ENCODE results near the gene TMEM11. TPM values are rescaled to one million over a fixed set of nuclear protein-coding genes. Genes with fewer than 3 reads are reported as not detected.

TMEM11 gene
- total RNA-seq, 2 experiments from 2014 or later: 23.6 to 28.2 TPM

DNA sequence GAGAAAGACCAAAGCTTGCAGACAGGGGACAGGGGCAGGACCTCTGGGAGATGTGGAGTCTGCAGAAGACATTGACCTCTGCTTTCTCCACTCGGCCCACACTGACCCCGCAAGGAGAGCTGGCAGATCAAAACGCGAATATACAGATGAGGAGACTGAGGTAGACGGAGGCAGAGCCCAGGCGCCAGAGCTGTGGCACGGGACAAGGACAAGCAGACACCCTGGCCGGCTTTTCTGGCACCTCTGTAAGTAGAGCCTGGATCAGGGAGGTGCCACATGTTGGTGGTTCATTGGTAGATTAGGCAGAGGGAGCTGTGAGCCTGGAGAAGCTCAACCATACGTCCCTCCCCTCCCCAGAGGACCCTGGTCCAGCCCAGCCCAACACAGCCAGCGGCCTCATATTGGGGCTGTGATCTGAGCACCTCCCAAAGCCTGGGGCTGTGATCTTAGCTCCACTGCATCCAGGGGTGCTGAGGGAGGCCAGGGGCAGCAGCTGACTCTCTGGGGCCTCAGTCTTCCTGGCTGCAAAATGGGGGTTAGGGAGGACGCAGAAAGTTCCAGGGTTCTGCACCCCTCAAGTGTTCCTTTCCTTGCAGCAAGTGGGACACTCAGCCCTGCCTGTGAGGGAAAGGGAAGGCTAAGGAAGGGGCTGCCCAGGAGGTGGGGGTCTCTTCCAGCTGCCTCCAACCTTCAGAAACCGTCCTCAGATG, 35.3 kb upstream of the TMEM11 start:
- Mint-ChIP-seq H3K4me1 (ENCODE audit: low read depth) (peaks cover 20% of the 10 kb centered on the region), H3K36me3 (ENCODE audit: low read depth) (no peaks in the 10 kb centered on the region), H3K27me3 (ENCODE audit: low read depth) (no peaks in the 10 kb centered on the region), H3K27ac (no peak overlapping the region), H3K4me3 (no peak overlapping the region), H3K9me3 (no peaks in the 10 kb centered on the region)
- intact Hi-C loops (cut with micrococcal nuclease): no loop called here
- CTCF ChIA-PET: interaction anchor here (2.1 kb wide), 1 partner anchor 30 kb away, joined by 6 read pairs; no protein-coding TSS in a partner anchor
- DNase-seq: no peak

DNA sequence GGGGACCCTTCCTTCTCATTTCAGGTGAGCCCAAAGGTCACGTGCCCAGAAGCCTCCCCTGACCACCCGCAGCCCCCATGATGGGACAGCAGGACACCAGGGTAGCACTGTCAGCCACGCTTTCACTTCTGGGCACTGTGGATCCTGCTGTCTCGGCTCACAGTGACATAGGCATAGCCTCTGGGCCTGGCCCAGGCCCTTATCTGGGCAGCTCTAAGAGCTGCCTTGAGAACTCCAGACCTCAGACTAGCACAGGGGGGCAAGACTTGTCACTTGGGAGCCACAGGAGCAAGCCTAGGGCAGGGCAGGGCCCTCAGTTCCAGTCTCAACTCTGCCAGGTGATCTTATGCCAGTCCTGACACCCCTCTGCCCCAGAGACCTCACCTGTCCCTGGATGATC, 34.5 kb upstream of the TMEM11 start:
- H3K4me1 Mint-ChIP-seq (ENCODE audit: low read depth): peaks cover 17% of the 10 kb centered on the region
- CTCF ChIA-PET: interaction anchor here (2.1 kb wide), 1 partner anchor 31 kb away, joined by 6 read pairs; no protein-coding TSS in a partner anchor
- no peak for DNase-seq
- no peaks in the 10 kb centered on the region for H3K9me3 Mint-ChIP-seq
- no peaks in the 10 kb centered on the region for H3K36me3 Mint-ChIP-seq (ENCODE audit: low read depth)
- H3K27ac Mint-ChIP-seq: no peak overlapping the region
- intact Hi-C loops (cut with micrococcal nuclease): no loop called here
- no peak overlapping the region for H3K4me3 Mint-ChIP-seq
- H3K27me3 Mint-ChIP-seq (ENCODE audit: low read depth): no peaks in the 10 kb centered on the region

DNA sequence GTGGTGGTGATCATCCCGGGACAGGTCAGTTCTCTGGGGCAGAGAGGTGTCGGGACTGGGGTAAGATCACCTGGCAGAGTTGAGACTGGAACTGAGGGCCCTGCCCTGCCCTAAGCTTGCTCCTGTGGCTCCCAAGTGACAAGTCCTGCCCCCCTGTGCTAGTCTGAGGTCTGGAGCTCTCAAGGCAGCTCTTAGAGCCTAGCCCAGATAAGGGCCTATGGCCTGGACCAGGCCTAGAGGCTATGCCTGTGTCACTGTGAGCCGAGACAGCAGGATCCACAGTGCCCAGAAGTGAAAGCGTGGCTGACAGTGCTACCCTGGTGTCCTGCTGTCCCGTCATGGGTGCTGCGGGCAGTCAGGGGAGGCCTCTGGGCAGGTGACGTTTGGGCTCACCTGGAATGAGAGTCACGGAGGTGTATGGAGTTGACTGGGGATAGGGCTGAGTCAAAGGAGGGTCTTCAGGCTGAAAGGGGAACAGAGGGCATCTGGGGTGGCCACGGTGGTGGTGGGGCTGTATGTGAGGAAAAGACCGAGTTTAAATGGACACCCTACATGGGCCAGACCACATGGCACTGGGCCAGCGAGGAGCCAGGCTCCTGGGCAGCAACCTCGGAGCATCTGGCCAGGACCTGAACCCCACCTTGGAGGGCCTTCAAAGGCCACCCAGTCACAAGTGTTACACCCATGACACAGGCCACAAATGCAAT, 33.7 kb upstream of the TMEM11 start:
- H3K27me3 Mint-ChIP-seq (ENCODE audit: low read depth): no peaks in the 10 kb centered on the region
- no peak overlapping the region for H3K27ac Mint-ChIP-seq
- DNase-seq: no peak
- intact Hi-C loops (cut with micrococcal nuclease): no loop called here
- no peaks in the 10 kb centered on the region for H3K36me3 Mint-ChIP-seq (ENCODE audit: low read depth)
- CTCF ChIA-PET: no interaction called here
- H3K4me3 Mint-ChIP-seq: no peak overlapping the region
- H3K4me1 Mint-ChIP-seq (ENCODE audit: low read depth): peaks cover 17% of the 10 kb centered on the region
- no peaks in the 10 kb centered on the region for H3K9me3 Mint-ChIP-seq

DNA sequence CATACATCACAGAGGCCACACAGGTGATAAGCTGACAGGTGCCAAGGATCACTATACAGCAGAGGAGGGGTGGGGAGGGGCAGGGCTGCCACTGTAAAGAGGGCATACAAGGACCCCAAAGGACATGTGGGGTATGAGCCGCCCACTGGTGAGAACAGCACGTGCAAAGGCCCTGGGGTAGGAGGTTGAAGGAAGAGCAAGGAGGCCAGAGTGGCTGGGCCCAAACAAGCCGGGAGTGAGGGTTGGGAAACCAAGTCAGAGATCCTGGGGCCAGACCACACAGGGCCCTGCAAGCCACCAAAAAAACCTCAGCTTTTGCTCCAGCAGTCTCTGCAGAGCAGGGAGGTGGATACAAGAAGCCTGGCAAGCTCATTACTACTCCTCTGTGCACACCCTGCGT, 32.7 kb upstream of the TMEM11 start:
- no peaks in the 10 kb centered on the region for H3K36me3 Mint-ChIP-seq (ENCODE audit: low read depth)
- intact Hi-C loops (cut with micrococcal nuclease): no loop called here
- H3K4me3 Mint-ChIP-seq: no peak overlapping the region

DNA sequence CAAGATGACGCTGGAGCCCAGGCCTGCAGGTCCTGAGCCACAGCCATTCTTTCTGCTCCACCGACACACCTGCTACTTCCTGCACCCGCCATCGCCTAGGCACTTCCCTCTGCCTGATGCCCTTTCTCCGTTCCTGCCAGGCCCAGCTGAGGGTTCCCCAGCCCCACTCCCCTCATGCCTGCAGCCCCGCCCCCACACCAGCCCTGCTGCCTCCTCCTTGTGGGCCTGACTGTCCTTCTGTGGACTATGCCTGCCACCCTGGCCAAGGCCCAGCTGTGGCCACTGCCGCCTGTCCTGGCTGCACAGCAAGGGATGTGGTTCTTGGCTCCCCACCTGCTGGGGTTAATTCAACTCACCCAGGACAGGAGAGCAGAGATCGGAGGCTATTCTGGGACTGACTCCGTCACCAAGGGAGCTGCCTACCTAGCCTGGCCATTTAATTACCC, 31.7 kb upstream of the TMEM11 start:
- CTCF ChIA-PET: no interaction called here

More for the DNA sequence above, 32.7 kb upstream of the TMEM11 start:
- Mint-ChIP-seq H3K9me3 (no peaks in the 10 kb centered on the region), H3K4me1 (ENCODE audit: low read depth) (peaks cover 8% of the 10 kb centered on the region), H3K27ac (no peak overlapping the region), H3K27me3 (ENCODE audit: low read depth) (no peaks in the 10 kb centered on the region)
- no peak for DNase-seq
- CTCF ChIA-PET: interaction anchor here (0.6 kb wide), 1 partner anchor 18 kb away, joined by 8 read pairs; no protein-coding TSS in a partner anchor

DNA sequence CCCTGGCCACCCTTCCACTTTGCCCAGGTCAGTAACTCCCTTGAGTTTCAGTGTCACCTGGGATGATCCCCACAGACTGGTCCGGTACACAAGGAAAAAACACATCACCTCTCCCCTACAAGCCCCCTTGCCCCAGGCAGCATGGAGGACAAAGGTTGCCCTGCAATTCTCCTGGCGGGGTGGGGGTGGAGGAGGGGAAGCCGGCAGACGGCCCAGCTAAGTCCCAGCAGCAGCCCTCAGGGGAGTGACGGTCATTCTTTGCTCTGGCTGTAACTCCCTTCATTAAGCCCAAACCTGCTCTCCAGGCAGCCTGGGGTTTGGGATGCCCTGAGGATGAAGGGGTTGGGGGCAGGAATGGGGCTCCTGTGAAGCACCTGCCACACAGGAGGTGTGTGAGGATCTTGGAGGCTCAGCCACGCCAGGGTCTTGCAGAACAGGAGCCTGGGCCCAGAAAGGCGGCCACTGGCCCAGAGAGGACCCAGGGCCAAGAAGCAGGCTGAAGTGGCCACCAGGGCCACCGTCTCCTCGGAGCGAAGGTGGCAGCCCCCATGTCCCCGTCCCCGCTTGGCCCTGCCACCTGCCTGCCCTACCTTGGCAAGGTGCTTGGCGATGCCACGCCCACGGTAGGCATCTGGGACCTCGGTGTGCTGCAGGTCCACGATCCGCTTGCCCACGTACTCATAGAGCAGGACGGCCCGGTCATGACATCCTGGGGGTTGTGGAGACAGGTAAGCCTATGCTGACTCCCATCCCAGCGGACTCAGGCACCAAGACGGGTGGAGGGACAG, 29.7 kb upstream of the TMEM11 start:
- Mint-ChIP-seq H3K27me3 (ENCODE audit: low read depth) (no peaks in the 10 kb centered on the region), H3K9me3 (no peaks in the 10 kb centered on the region), H3K4me3 (no peak overlapping the region), H3K36me3 (ENCODE audit: low read depth) (no peaks in the 10 kb centered on the region), H3K27ac (no peak overlapping the region), H3K4me1 (ENCODE audit: low read depth) (peaks cover 4% of the 10 kb centered on the region)
- no peak for DNase-seq
- intact Hi-C loops (cut with micrococcal nuclease): no loop called here
- CTCF ChIA-PET: no interaction called here

More for the DNA sequence above, 31.7 kb upstream of the TMEM11 start:
- no peaks in the 10 kb centered on the region for H3K36me3 Mint-ChIP-seq (ENCODE audit: low read depth)
- H3K4me3 Mint-ChIP-seq: no peak overlapping the region
- H3K27ac Mint-ChIP-seq: no peak overlapping the region
- intact Hi-C loops (cut with micrococcal nuclease): no loop called here
- H3K9me3 Mint-ChIP-seq: no peaks in the 10 kb centered on the region
- peaks cover 4% of the 10 kb centered on the region for H3K4me1 Mint-ChIP-seq (ENCODE audit: low read depth)
- no peak for DNase-seq
- no peaks in the 10 kb centered on the region for H3K27me3 Mint-ChIP-seq (ENCODE audit: low read depth)

DNA sequence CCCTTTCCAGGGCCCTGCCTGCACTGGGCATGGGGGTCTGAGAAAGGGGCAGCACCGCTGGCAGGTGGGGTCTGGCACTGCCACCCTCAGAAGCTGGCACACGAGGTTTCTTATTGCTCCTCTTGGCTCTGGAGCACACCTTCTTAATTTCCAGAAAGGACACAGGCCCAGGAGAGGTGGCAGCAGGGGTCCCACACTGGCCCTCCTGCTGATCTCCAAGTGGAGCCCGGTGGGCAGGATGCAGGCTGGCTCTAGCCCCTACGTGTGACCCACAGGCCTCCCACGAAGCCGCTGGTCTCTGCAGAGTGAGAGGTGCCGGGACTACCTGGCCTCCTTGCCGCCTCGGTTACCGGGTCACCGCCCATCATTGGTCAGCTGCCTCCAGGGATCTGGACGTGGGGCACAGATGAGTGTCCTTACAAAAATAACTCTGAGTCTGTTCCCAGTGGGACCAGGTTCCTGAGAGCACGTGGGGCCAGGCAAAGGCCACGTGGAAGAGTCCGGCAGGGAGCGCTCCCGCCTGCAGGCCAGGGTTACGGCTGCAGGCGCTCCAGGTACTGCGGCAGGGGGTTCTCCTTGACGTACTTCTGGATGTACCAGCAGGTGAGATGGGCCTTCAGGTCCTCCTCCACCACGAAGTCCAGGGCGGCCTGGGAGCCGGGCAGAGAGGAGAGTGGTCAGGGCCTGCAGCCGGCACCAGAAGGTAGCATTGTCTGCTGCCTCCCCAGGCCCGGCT, 29.0 kb upstream of the TMEM11 start:
- intact Hi-C loops (cut with micrococcal nuclease): no loop called here
- Mint-ChIP-seq H3K27me3 (ENCODE audit: low read depth) (no peaks in the 10 kb centered on the region), H3K36me3 (ENCODE audit: low read depth) (no peaks in the 10 kb centered on the region), H3K4me3 (no peak overlapping the region), H3K4me1 (ENCODE audit: low read depth) (peaks cover 4% of the 10 kb centered on the region), H3K9me3 (no peaks in the 10 kb centered on the region), H3K27ac (no peak overlapping the region)
- CTCF ChIA-PET: no interaction called here
- no peak for DNase-seq

DNA sequence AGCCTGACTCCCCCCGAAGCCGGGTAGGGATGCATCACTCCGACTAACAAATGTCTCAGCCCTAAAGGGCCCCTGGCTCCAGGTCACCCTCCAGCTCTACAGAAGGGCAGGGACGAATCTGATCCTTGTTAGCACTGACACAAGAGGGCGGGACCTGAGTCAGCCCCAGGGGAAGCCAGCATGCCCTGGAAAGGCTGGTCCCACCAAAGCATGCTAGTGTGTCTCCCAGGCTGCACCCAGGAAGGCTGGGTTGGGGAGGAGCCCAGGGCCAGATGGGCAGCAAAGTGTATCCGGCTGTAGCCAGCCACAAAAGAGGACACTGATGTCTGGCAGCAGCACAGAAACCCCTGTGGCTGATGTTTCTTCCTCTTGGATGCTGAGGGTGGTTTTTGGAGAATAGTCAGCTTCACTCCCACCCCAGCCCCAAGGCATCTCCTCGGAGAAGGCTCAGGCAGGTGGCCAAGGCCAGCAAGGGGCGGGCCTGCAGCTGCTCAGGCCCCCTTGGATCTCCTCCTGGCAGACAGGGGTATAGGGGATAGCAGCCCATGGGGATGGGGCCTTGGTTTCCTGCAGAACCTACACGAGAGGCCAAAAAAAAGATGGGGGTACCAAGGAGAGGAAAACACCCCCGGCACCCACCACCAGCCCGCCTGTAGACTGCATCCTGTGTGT, 28.2 kb upstream of the TMEM11 start:
- no peak for DNase-seq
- Mint-ChIP-seq H3K27me3 (ENCODE audit: low read depth) (no peaks in the 10 kb centered on the region), H3K27ac (no peak overlapping the region), H3K9me3 (no peaks in the 10 kb centered on the region), H3K4me3 (no peak overlapping the region), H3K4me1 (ENCODE audit: low read depth) (peaks cover 4% of the 10 kb centered on the region), H3K36me3 (ENCODE audit: low read depth) (no peaks in the 10 kb centered on the region)
- intact Hi-C loops (cut with micrococcal nuclease): no loop called here
- CTCF ChIA-PET: no interaction called here

DNA sequence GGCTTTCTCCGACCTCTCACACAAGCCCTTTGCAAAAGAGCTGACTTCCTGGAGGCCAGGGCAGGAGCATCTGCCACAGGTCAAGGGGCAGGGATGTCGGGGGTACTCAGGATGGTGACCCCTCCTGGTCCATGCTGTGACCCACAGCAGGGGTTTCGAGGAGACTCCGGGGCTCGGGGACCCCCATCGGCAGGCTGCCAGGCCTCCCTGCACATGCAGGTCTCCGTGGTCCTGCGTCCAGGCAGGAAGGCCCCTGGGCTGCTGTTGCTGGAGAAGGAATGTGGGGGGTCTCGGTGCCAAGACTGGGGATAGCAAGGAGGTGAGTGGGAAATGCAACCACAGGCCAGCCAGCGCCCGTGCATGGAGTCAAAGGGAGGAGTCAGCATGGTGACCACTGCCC, 27.6 kb upstream of the TMEM11 start:
- intact Hi-C loops (cut with micrococcal nuclease): no loop called here
- H3K9me3 Mint-ChIP-seq: no peaks in the 10 kb centered on the region
- H3K4me3 Mint-ChIP-seq: no peak overlapping the region

DNA sequence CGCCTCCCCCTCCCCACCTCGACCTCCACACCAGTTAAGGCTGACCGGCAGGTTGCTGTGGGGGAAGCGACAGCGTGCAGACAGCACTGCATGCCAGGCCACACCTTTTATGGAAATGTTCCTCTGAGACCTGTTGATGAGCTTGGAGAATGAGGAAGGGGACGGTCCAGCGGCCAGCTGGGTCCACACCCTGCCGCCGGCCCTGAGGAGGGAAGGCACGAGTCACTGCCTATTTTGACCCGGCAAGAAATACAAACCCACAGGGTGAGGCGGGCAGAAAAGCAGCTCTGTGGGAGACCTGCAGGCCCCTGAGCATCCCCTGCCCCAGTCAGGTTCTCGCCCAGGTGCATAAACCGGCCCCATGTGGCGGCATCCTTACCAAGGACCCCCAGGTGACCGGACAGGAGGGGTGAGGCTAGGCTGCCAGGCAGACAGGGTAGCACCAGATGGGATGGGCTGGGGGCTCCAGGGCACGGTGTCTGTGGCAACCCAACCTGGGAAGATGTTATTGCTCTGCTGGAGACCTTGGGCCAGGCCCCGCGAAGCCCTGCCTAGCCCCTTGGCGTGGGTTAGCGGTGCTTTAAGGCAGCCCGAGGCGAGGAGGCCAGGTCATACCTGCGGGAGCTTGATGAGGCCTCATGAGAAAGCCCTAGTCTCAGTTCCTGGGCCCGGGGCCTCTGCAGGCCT, 26.6 kb upstream of the TMEM11 start:
- no peak for DNase-seq
- Mint-ChIP-seq H3K4me3 (no peak overlapping the region), H3K36me3 (ENCODE audit: low read depth) (no peaks in the 10 kb centered on the region), H3K9me3 (no peaks in the 10 kb centered on the region), H3K4me1 (ENCODE audit: low read depth) (no peaks in the 10 kb centered on the region), H3K27ac (no peak overlapping the region), H3K27me3 (ENCODE audit: low read depth) (no peaks in the 10 kb centered on the region)
- intact Hi-C loops (cut with micrococcal nuclease): no loop called here
- CTCF ChIA-PET: no interaction called here

More for the DNA sequence above, 27.6 kb upstream of the TMEM11 start:
- Mint-ChIP-seq H3K27me3 (ENCODE audit: low read depth) (no peaks in the 10 kb centered on the region), H3K36me3 (ENCODE audit: low read depth) (no peaks in the 10 kb centered on the region), H3K4me1 (ENCODE audit: low read depth) (peaks cover 4% of the 10 kb centered on the region), H3K27ac (no peak overlapping the region)
- no peak for DNase-seq
- CTCF ChIA-PET: no interaction called here

DNA sequence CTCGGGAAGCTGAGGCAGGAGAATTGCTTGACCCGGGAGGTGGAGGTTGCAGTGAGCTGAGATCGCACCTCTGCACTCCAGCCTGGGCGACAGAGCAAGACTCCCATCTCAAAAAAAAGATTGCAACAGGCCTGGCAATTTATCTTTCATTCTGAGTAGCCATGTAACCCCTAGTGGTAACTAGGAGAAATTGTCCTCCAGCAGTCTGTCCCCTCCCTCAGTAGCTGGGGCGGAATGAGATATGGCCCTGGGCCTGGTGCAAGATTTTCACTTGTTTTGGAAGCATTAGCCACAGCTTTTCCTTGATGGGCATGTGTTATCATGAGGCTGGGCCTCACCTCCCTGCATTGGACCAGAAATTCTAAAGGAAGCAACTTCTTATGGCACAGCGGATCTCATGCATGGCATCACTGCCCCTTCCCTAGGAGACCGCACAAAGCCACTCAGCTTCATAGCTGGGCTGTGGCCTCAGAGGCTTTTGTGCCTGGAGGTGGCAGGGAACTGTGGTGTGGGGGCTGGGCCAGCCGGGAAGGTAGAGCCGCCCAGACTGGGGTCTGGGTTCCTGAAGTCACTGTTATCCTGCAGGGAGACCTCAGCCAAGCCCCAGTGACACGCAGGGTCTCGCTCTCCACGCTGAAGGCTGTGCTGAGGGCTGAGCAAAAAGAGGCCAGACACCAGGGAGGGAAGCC, 25.9 kb upstream of the TMEM11 start:
- H3K9me3 Mint-ChIP-seq: no peaks in the 10 kb centered on the region
- CTCF ChIA-PET: no interaction called here
- no peaks in the 10 kb centered on the region for H3K36me3 Mint-ChIP-seq (ENCODE audit: low read depth)
- DNase-seq: no peak
- H3K27me3 Mint-ChIP-seq (ENCODE audit: low read depth): no peaks in the 10 kb centered on the region
- H3K4me1 Mint-ChIP-seq (ENCODE audit: low read depth): no peaks in the 10 kb centered on the region
- intact Hi-C loops (cut with micrococcal nuclease): no loop called here
- H3K27ac Mint-ChIP-seq: no peak overlapping the region
- H3K4me3 Mint-ChIP-seq: no peak overlapping the region
